Gastroesophageal sphincter (tissue), 4 donors: ENCODE data around the gene ALOXE3. TPM values are rescaled to one million over a fixed set of nuclear protein-coding genes. Genes with fewer than 3 reads are reported as not detected.

Experiments used
- ATAC-seq: fragments of 150-250 bp; one replicate; pipeline ENCODE4 v1.9.1; 2016; ENCODE audit warnings: mild to moderate bottlenecking, moderate library complexity
- H3K27ac ChIP-seq, 4 donors: fragments of 200-600 bp; sonication (generic) in 3 of 4; 1 replicate in 3 of 4; 2 replicates in 1 of 4; pipeline ENCODE4 v1.5.1; 2016 to 2019
- H3K27me3 ChIP-seq: fragments of 200-600 bp; sonication (generic); one replicate; pipeline ENCODE4 v1.5.1; 2019
- H3K36me3 ChIP-seq, 2 donors: fragments of 200-600 bp; sonication (generic); one replicate each; pipeline ENCODE4 v1.5.1; 2019; ENCODE audit warnings: control low read depth in 1 of 2
- H3K4me1 ChIP-seq, 3 donors: fragments of 200-600 bp; sonication (generic); 1 replicate in 2 of 3; 2 replicates in 1 of 3; pipeline ENCODE4 v1.5.1; 2016 to 2019; ENCODE audit warnings: control low read depth in 2 of 3
- H3K4me3 ChIP-seq, 2 donors: fragments of 200-600 bp; sonication (generic); one replicate each; pipeline ENCODE4 v1.5.1; 2019; ENCODE audit warnings: mild to moderate bottlenecking in 1 of 2, moderate library complexity in 1 of 2
- H3K9me3 ChIP-seq, 3 donors: fragments of 200-600 bp; sonication (generic); one replicate each; pipeline ENCODE4 v1.5.1; 2017 to 2019; ENCODE audit warnings: control low read depth in 2 of 3
- EP300 ChIP-seq: sonication (generic); formaldehyde crosslinking; IDR thresholded peaks from one replicate; pipeline ENCODE4 v1.6.1; 2017; ENCODE audit warnings: antibody characterized with exemption, mild to moderate bottlenecking
- POLR2A ChIP-seq, 2 donors: fragments of 450-650 bp; IDR thresholded peaks; one replicate each; pipeline ENCODE4 v1.6.1; 2017; ENCODE audit warnings: antibody characterized with exemption in 2 of 2, mild to moderate bottlenecking in 2 of 2, moderate library complexity in 1 of 2
- POLR2AphosphoS5 ChIP-seq: sonication (generic); formaldehyde crosslinking; IDR thresholded peaks from one replicate; pipeline ENCODE4 v1.6.1; 2017; ENCODE audit warnings: antibody characterized with exemption
- WGBS, 2 donors: methylation state at CpG; one replicate each; pipeline ENCODE4 v1.1.5; 2018; ENCODE audit warnings: low coverage in 1 of 2; 5-methylcytosine and 5-hydroxymethylcytosine counted together
- total RNA-seq, 4 donors: library from RNA; depleted of rRNA; stranded (reverse); fragments of >200 nt; gene quantifications; one replicate each; pipeline ENCODE4 v1.1.0, GENCODE V29; 2016
- TF ChIP-seq, protein P1 (sequence below), 4 experiments: fragments of 200-600 bp in 2 of 4; fragments of 450-650 bp in 2 of 4; sonication (generic) in 1 of 4; IDR thresholded peaks; one replicate each; pipeline ENCODE4 v1.5.1; 2017 to 2019; ENCODE audit warnings: antibody characterized with exemption in 4 of 4, mild to moderate bottlenecking in 2 of 4, moderate library complexity in 2 of 4

ALOXE3 gene
- total RNA-seq, 4 donors from 2014 or later: 0.37 TPM; not detected in 3

DNA sequence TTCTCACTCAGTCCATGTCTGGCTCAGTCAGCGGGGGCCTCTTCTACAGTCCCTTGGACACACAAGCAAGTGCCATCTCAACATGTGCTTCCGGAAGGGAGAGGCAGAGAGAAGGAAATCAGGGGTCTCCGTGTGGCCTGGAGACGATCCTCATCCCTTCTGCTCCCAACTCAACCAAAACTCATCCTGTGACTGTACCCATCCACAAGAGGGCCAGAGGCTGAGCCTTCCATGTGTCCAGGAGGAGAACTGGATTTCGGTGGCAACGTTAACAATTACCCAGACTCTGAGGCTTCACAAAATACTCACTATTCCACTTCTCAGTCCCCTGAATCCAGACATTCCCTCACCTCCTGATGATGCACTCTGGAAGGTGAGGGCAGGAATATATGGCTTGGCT lies 23.0 kb downstream of the ALOXE3 start:
- no peaks in the 10 kb centered on the region for H3K4me1 ChIP-seq
- no peak overlapping the region for H3K4me3 ChIP-seq
- no peak overlapping the region for H3K27ac ChIP-seq
- 49 to 64% methylated on average over 4 to 5 of the region's 6 CpGs for WGBS, 2 donors
- no peaks in the 10 kb centered on the region for H3K9me3 ChIP-seq
- ATAC-seq: no peak
- peaks cover 67% of the 10 kb centered on the region for H3K27me3 ChIP-seq
- TF ChIP-seq POLR2A (IDR thresholded peaks at IDR 0.05) (no peak), POLR2AphosphoS5 (no peak)
- TF ChIP-seq, protein P1, sequence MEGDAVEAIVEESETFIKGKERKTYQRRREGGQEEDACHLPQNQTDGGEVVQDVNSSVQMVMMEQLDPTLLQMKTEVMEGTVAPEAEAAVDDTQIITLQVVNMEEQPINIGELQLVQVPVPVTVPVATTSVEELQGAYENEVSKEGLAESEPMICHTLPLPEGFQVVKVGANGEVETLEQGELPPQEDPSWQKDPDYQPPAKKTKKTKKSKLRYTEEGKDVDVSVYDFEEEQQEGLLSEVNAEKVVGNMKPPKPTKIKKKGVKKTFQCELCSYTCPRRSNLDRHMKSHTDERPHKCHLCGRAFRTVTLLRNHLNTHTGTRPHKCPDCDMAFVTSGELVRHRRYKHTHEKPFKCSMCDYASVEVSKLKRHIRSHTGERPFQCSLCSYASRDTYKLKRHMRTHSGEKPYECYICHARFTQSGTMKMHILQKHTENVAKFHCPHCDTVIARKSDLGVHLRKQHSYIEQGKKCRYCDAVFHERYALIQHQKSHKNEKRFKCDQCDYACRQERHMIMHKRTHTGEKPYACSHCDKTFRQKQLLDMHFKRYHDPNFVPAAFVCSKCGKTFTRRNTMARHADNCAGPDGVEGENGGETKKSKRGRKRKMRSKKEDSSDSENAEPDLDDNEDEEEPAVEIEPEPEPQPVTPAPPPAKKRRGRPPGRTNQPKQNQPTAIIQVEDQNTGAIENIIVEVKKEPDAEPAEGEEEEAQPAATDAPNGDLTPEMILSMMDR (IDR thresholded peaks at IDR 0.05): no peak
- no peaks in the 10 kb centered on the region for H3K36me3 ChIP-seq

DNA sequence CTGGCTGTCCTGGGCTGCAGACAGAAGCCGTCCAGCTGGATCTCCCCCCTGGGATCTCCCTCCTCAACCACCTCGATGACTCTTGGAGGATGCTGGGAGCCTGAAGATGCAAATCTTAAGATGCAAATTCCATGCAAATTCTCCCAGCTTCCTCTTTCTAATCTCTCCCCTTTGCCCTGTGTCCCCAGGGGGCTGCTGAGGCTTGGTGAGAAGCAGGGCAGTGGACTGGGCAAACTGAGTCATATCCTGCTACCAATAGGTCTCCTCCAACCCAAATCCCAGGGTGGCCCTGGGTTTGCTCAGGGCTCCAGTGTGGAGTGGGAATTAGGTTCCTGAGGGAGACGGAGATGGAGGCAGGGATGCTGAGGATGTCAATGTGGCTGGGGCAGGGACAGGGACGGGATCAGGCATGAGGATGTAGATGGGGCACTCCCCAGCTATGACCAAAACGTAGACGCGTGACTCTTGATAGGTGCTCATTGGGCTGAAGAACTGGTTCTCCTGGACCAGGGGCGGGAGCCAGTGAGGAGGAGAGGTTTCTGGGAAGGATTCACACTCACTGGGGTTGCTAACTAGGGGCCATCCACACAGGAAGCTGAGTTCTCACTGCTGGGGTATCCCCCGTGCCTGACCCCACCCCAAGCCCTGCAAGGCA lies 27.2 kb downstream of the ALOXE3 start:
- ATAC-seq: no peak
- TF ChIP-seq POLR2A (IDR thresholded peaks at IDR 0.05) (no peak), POLR2AphosphoS5 (no peak)
- TF ChIP-seq, protein P1 (IDR thresholded peaks at IDR 0.05): no peak
- Histone ChIP-seq H3K4me1 (no peaks in the 10 kb centered on the region), H3K36me3 (no peaks in the 10 kb centered on the region), H3K27me3 (peaks cover 92% of the 10 kb centered on the region), H3K9me3 (no peaks in the 10 kb centered on the region), H3K4me3 (no peak overlapping the region), H3K27ac (no peak overlapping the region)
- 7 to 64% methylated on average over 3 to 6 of the region's 9 CpGs for WGBS, 2 donors

DNA sequence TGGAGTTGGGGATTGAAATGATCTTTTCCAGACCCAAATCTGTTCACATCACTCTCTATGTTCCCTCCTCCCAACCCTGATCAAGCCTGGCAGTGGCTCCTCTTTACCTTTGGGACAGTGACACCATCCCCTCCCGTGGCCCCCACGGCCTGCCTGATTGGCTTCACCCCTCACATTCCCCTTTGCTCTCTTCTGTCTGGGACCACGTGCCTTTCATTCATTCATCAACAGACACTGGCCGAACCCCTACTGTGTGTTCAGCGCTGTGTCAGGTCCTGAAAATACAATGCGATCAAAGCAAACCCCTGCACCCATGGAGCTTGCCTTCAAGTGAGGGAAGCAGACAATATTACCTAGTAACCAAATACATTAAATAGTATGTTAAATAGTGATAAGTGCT lies 28.6 kb downstream of the ALOXE3 start:
- 100% methylated on average over 1 to 2 of the region's 6 CpGs for WGBS, 2 donors
- H3K4me1 ChIP-seq: no peaks in the 10 kb centered on the region
- no peaks in the 10 kb centered on the region for H3K36me3 ChIP-seq
- H3K27me3 ChIP-seq: peaks cover 92% of the 10 kb centered on the region
- H3K4me3 ChIP-seq: no peak overlapping the region
- ATAC-seq: no peak
- no peak overlapping the region for H3K27ac ChIP-seq
- no peaks in the 10 kb centered on the region for H3K9me3 ChIP-seq
- TF ChIP-seq EP300 (no peak), POLR2AphosphoS5 (no peak), POLR2A (IDR thresholded peaks at IDR 0.05) (no peak)
- TF ChIP-seq, protein P1 (IDR thresholded peaks at IDR 0.05): no peak

DNA sequence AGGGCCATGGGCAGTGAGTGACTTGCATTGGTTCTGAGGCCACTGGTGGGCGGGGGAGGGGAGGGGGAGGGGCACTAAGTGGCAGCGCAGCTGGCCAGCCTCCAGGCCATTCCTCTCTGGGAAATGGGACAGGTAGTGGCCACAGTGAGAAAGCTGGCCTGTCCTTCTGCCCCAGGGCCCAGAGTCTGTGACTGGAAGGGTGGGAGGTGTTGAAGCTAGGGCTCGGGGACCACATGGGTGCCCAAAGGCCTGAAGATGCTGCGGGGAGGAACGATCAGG lies 30.4 kb downstream of the ALOXE3 start:
- ATAC-seq: no peak
- Histone ChIP-seq H3K27ac (no peak overlapping the region), H3K36me3 (no peaks in the 10 kb centered on the region), H3K4me3 (no peak overlapping the region), H3K9me3 (no peaks in the 10 kb centered on the region), H3K4me1 (no peaks in the 10 kb centered on the region), H3K27me3 (peaks cover 95% of the 10 kb centered on the region)
- TF ChIP-seq, protein P1 (IDR thresholded peaks at IDR 0.05): no peak
- no peak for TF ChIP-seq EP300
- TF ChIP-seq POLR2A (IDR thresholded peaks at IDR 0.05): no peak
- no peak for TF ChIP-seq POLR2AphosphoS5
- WGBS, 2 donors: 70 to 84% methylated on average over 2 to 3 of the region's 5 CpGs

DNA sequence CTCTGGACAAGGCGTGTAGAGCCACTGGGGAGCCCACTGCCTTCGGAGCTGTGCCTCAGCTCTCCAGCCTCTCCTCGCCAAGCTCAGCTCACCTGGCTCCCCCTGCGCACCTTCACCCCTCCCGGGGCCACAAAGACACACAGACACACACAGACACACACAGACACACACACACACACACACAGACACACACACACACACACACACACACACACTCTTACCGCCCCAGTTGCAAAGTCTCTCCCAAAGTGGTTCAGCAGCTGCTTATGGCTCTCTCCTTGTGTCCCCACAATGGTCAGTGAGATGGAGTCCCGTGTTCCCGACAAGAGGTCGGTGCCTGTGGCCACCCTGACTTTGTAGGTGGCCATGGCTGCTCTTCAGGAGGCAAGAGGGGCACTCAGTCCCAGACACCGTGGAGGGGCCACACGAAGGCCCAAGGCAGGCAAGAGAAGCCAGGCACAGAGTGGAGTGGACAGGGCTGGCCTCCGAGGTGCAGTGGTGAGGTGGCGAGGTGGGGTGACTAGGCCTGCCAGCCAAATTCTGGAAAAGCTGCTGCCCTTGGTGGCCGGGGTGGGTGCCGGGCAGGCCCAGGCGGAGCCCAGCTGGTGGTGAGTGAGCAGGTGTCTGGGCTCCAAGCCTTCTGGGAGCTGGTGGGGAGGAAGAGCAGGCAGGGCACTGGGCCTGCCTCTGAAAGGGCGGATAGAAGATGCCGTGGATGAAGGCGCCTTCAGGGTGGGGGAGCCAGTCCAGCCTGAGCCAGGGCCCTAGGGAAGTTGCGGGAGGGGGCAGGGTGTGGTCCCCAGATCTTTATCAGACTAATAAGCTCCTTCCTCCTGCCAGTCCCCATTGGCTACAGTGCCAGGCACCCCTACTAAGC lies 31.0 kb downstream of the ALOXE3 start, which contains the start of gene ALOX12B:
TSS of gene ALOX12B (minus strand) at position 642 of the 877 bp plus-strand sequence. CDS start at position 368, 274 bp downstream.
- TF ChIP-seq POLR2A (IDR thresholded peaks at IDR 0.05): no peak
- TF ChIP-seq EP300: no peak
- no peak for TF ChIP-seq POLR2AphosphoS5
- TF ChIP-seq, protein P1 (IDR thresholded peaks at IDR 0.05): no peak
- H3K27ac ChIP-seq: no peak within 1 kb of the TSS
- H3K36me3 ChIP-seq: no peaks in the 10 kb centered on the region
- H3K27me3 ChIP-seq: peaks cover 95% of the 10 kb centered on the region
- WGBS, 2 donors: 70% methylated on average over 6 of the region's 20 CpGs; no CpG with 5 or more reads in 1 of the 2 donors
- no peak for ATAC-seq
- no peak within 1 kb of the TSS for H3K4me3 ChIP-seq
- no peaks in the 10 kb centered on the region for H3K9me3 ChIP-seq
- no peaks in the 10 kb centered on the region for H3K4me1 ChIP-seq
